ENCODE measurements around the gene CRADD.

- TF ChIP-seq, protein P1, sequence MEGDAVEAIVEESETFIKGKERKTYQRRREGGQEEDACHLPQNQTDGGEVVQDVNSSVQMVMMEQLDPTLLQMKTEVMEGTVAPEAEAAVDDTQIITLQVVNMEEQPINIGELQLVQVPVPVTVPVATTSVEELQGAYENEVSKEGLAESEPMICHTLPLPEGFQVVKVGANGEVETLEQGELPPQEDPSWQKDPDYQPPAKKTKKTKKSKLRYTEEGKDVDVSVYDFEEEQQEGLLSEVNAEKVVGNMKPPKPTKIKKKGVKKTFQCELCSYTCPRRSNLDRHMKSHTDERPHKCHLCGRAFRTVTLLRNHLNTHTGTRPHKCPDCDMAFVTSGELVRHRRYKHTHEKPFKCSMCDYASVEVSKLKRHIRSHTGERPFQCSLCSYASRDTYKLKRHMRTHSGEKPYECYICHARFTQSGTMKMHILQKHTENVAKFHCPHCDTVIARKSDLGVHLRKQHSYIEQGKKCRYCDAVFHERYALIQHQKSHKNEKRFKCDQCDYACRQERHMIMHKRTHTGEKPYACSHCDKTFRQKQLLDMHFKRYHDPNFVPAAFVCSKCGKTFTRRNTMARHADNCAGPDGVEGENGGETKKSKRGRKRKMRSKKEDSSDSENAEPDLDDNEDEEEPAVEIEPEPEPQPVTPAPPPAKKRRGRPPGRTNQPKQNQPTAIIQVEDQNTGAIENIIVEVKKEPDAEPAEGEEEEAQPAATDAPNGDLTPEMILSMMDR (IDR thresholded peaks at IDR 0.05) = no peak
- TF ChIP-seq EP300 (IDR thresholded peaks at IDR 0.05) (no peak), POLR2A (IDR thresholded peaks at IDR 0.05) (no peak)
These were observed 7.1 kb upstream of the CRADD start for GRCh38 chr12:93670104-93670503.
